Mucosa of rectum (tissue), 2 donors: Measurements from ENCODE around the gene ZNF740.

ENCODE experiments used
- H3K27ac ChIP-seq, 2 donors: one replicate each; pipeline ENCODE4 v1.7.0; 2013; ENCODE audit warnings: inconsistent platforms in 2 of 2, low read depth in 2 of 2, low read length in 2 of 2
- H3K27me3 ChIP-seq, 2 donors: one replicate each; pipeline ENCODE4 v1.7.0; 2013; ENCODE audit warnings: low read length in 2 of 2; ENCODE audit not compliant: control insufficient read depth in 2 of 2, insufficient read depth in 2 of 2
- H3K36me3 ChIP-seq, 2 donors: one replicate each; pipeline ENCODE4 v1.7.0; 2013; ENCODE audit warnings: low read length in 2 of 2; ENCODE audit not compliant: control insufficient read depth in 2 of 2, insufficient read depth in 2 of 2
- H3K4me1 ChIP-seq, 2 donors: one replicate each; pipeline ENCODE4 v1.7.0; 2013; ENCODE audit warnings: low read length in 2 of 2, mild to moderate bottlenecking in 1 of 2; ENCODE audit not compliant: control insufficient read depth in 2 of 2, insufficient read depth in 2 of 2
- H3K4me3 ChIP-seq, 2 donors: one replicate each; pipeline ENCODE4 v1.7.0; 2013; ENCODE audit warnings: low read length in 2 of 2
- H3K9ac ChIP-seq, 2 donors: one replicate each; pipeline ENCODE4 v1.7.0; 2013; ENCODE audit warnings: low read length in 2 of 2, low read depth in 1 of 2, mild to moderate bottlenecking in 1 of 2
- H3K9me3 ChIP-seq, 2 donors: one replicate each; pipeline ENCODE4 v1.7.0; 2013; ENCODE audit warnings: low read length in 2 of 2; ENCODE audit not compliant: control insufficient read depth in 2 of 2
- donor health status: healthy.
- donor health status: Normal muscosa, but diverticular disease.

The ZNF740 gene

GRCh38 chr12:53212931-53213330, 32.4 kb downstream of the ZNF740 start:
- H3K4me1 ChIP-seq: peaks cover 22 to 30% of the 10 kb centered on the region in 2 donors
- H3K9me3 ChIP-seq: no peaks in the 10 kb centered on the region
- H3K4me3 ChIP-seq: no peak overlapping the region
- no peak overlapping the region for H3K9ac ChIP-seq
- no peak overlapping the region for H3K27ac ChIP-seq
- H3K36me3 ChIP-seq: peaks cover 16 to 35% of the 10 kb centered on the region in 2 donors
- H3K27me3 ChIP-seq: no peaks in the 10 kb centered on the region

DNA sequence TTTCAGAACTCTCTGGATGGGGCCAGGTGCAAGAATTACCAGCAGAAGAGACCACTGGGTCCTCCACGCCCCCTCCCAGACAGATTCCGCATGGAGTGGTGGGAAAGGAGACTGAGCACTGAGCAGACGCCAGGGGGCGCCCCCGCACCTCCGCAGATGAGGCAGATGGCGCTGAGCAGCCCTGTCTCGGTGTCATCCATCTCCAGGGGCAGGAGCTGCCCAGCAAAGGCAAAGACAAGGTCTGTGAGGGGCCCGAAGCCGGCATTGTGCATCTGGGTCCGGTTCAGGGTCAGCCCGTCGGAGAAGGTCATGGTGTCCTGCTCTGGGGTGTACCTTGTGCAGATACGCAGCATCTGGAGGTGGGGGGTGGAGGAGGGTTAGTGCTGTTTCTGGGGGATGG, 32.8 kb downstream of the ZNF740 start:
- Histone ChIP-seq H3K27me3 (no peaks in the 10 kb centered on the region), H3K9ac (no peak overlapping the region), H3K4me3 (no peak overlapping the region), H3K36me3 (peaks cover 16 to 35% of the 10 kb centered on the region in 2 donors), H3K4me1 (peaks cover 26 to 34% of the 10 kb centered on the region in 2 donors), H3K9me3 (no peaks in the 10 kb centered on the region), H3K27ac (no peak overlapping the region)

- Histone ChIP-seq H3K9me3 (no peaks in the 10 kb centered on the region), H3K36me3 (peaks cover 16 to 35% of the 10 kb centered on the region in 2 donors), H3K27me3 (no peaks in the 10 kb centered on the region), H3K4me1 (peaks cover 29 to 30% of the 10 kb centered on the region in 2 donors), H3K4me3 (no peak overlapping the region), H3K9ac (no peak overlapping the region), H3K27ac (no peak overlapping the region)
These were observed 33.7 kb downstream of the ZNF740 start for GRCh38 chr12:53214221-53214620.

DNA sequence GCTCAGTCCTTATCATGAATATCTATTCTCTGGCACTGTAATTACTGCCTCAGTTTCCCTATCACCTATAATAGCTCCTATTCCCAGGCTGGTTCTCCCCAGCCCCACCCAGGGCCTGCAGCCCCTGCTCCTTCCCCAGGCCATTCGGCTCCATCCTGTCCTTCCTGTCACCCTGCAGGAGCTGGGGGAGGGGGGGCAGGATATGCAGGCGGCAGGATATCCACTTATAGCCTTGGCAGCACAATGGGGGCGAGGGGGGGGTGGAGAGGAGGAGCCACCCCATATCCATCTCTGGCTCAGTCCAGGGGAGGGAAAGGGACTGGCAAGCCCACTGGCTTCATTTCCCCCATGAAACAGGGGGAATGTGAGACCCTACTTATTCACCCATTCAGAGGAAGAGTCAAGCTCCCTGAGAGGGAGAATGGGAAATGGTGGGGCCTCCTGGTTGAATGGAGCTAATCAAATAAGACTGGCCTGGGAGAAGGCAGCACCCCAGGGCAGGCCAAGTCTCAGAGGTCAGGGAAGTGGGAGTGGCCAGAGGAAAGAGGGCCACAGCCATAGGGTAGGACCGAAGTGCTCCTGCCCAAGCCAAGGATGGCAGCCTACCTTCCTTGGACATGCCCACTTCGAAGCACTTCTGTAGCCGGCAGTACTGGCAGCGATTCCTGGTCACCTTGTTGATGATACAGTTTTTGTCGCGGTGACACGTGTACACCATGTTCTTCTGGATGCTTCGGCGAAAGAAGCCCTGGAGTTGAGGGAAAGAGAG, 34.3 kb downstream of the ZNF740 start:
- no peak overlapping the region for H3K27ac ChIP-seq
- H3K27me3 ChIP-seq: no peaks in the 10 kb centered on the region
- no peak overlapping the region for H3K9ac ChIP-seq
- no peak overlapping the region for H3K4me3 ChIP-seq
- peaks cover 32 to 34% of the 10 kb centered on the region in 2 donors for H3K4me1 ChIP-seq
- no peaks in the 10 kb centered on the region for H3K9me3 ChIP-seq
- H3K36me3 ChIP-seq: peaks cover 16 to 35% of the 10 kb centered on the region in 2 donors

DNA sequence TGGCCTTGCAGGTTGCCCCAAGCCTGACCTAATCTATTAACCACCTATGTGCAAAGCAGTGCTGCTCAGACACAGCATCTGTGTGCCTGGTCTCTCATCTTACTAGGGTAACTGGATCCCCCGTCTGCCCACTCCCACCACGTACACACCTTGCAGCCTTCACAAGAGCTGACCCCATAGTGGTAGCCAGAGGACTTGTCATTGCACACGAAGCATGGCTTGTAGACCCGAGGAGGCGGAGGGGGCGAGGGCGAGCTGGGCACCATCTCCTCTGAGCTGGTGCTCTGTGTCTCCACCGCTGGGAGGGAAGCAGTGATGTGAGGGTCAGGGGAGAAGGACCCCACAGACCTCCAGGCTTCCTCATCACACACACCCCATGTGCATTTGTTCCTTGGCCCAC, 35.0 kb downstream of the ZNF740 start:
- H3K4me3 ChIP-seq: no peak overlapping the region
- peaks cover 32 to 36% of the 10 kb centered on the region in 2 donors for H3K4me1 ChIP-seq
- peaks cover 16 to 35% of the 10 kb centered on the region in 2 donors for H3K36me3 ChIP-seq
- no peak overlapping the region for H3K27ac ChIP-seq
- no peak overlapping the region for H3K9ac ChIP-seq
- H3K9me3 ChIP-seq: no peaks in the 10 kb centered on the region
- no peaks in the 10 kb centered on the region for H3K27me3 ChIP-seq

DNA sequence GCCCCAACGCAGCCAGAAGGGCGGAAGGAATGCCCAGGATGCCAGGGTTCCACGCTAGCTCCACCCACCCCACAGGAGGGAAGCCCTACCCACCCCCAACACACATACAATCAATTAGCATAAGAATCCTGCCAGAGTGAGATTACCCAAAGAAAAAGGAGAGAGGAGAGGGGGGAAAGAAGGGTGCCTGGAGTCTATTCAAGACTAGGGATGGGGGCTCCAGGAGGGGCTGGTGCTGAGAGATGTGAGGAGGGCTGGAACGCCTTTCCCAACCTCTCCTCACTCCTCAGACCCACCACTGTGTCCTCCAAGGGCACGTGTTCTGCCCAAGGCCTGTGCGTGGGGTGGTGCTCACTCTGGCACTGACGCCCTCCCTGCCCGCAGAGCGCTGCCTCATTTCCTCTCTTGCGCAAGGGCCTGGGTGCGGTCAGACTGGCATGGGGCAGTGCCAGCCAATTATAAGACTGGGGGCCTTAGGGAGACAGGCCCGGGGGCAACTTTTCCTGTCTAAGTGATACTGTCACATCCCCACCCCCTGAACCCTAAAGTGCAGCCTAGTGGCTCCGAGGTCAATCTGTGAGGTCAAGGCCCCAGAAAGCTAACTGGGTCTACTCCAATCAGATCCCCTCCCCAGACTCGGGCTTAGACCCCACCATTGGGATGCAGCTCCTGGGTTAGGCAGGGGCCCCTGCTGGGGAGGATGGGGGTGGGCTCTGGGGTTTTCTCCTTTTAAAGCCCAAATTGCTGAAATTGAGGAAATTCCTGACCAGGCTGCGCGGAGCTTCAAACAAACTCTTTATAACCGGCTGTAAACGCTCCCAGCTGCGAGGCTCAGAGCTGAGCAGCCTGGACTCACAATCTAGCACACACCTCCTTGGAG, 36.8 kb downstream of the ZNF740 start:
- H3K36me3 ChIP-seq: peaks cover 8 to 22% of the 10 kb centered on the region in 2 donors
- no peaks in the 10 kb centered on the region for H3K27me3 ChIP-seq
- peak overlapping the region; percentile 25 to 54 for H3K4me3 ChIP-seq
- peaks cover 40 to 42% of the 10 kb centered on the region in 2 donors for H3K4me1 ChIP-seq
- H3K9me3 ChIP-seq: no peaks in the 10 kb centered on the region
- peak overlapping the region; percentile 99 to 100 for H3K27ac ChIP-seq
- peak overlapping the region; percentile 41 to 48 for H3K9ac ChIP-seq

DNA sequence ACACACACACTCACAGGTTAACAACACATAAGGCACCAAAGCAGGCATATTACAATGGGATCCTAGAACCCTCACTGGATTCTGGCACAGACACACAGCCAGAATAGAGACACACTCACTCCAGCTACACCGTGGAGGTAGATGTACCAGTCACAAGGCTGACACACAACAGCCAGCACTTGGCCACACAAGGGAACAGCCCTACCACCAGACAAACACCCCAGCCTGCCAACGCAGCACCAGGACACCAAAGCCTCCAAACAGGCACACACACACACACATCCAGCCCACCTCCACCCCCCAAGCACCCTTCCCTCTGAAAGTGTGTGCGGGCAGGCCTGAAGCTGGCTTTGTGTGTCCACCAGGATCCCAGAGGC, 37.4 kb downstream of the ZNF740 start:
- Histone ChIP-seq H3K27ac (peak overlapping the region; percentile 99 to 100), H3K36me3 (peaks cover 6 to 18% of the 10 kb centered on the region in 2 donors), H3K4me1 (peaks cover 46 to 48% of the 10 kb centered on the region in 2 donors), H3K4me3 (peak overlapping the region in 1 of 2 donors; percentile 54), H3K9me3 (no peaks in the 10 kb centered on the region), H3K27me3 (no peaks in the 10 kb centered on the region), H3K9ac (peak overlapping the region; percentile 48 to 49)

GRCh38 chr12:53218551-53219291, 38.2 kb downstream of the ZNF740 start:
- peaks cover 52% of the 10 kb centered on the region in 2 donors for H3K4me1 ChIP-seq
- H3K36me3 ChIP-seq: peaks cover 5 to 16% of the 10 kb centered on the region in 2 donors
- H3K9me3 ChIP-seq: no peaks in the 10 kb centered on the region
- peak overlapping the region; percentile 67 to 76 for H3K9ac ChIP-seq
- H3K27ac ChIP-seq: peak overlapping the region; percentile 99 to 100
- peak overlapping the region; percentile 64 to 81 for H3K4me3 ChIP-seq
- H3K27me3 ChIP-seq: no peaks in the 10 kb centered on the region

DNA sequence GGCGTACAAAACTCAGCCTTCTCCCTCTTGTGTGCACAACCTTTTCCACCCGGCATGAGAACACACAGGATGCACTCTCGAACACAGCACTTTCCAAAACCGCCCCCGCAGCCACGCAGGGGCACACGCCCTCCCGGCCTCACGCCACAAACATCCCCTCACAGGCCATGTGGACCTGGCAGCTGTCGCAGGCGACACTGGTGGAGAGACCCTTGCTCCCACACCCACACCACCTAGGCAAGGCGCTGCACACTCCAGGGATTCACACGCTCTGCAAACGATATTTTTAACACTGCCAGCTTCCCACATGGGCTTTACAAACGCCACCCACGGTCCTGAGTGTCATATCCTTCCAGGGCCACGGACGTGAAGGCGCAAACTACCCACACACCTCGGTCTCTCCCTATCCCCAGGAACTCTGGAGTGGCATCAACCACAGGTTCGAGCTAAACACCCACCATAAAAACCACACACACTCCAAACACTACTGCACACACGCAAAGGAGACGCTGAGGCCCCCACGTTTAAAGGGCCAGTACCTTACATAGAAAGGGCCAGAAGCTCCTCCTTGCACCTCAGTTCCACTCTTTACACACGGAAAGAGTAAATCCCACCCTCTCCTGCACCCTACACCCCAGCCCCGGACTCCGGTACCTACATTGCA, 38.9 kb downstream of the ZNF740 start:
- peak overlapping the region; percentile 99 to 100 for H3K27ac ChIP-seq
- H3K9ac ChIP-seq: peak overlapping the region; percentile 67 to 76
- peak overlapping the region; percentile 64 to 81 for H3K4me3 ChIP-seq
- H3K36me3 ChIP-seq: peaks cover 2 to 9% of the 10 kb centered on the region in 2 donors
- H3K9me3 ChIP-seq: no peaks in the 10 kb centered on the region
- H3K27me3 ChIP-seq: no peaks in the 10 kb centered on the region
- H3K4me1 ChIP-seq: peaks cover 58 to 59% of the 10 kb centered on the region in 2 donors
